Lower leg skin (tissue), 4 donors: ENCODE measurements around the gene NPHS1. TPM values are rescaled to one million over a fixed set of nuclear protein-coding genes. Genes with fewer than 3 reads are reported as not detected.

ENCODE experiments used
- DNase-seq, 2 donors: peaks; one replicate each; pipeline ENCODE4 v3.0.0-alpha.2; 2019; ENCODE audit warnings: low spot score in 2 of 2
- H3K4me3 ChIP-seq: fragments of 200-600 bp; sonication (generic); 2 replicates; pipeline ENCODE4 v1.5.1; 2017; ENCODE audit warnings: mild to moderate bottlenecking, low read depth; ENCODE audit not compliant: poor library complexity, severe bottlenecking
- POLR2A ChIP-seq, 2 donors: fragments of 450-650 bp; IDR thresholded peaks; one replicate each; pipeline ENCODE4 v1.6.1; 2016 to 2017; ENCODE audit warnings: antibody characterized with exemption in 2 of 2, mild to moderate bottlenecking in 1 of 2, moderate library complexity in 1 of 2
- WGBS, 2 donors: methylation state at CpG; one replicate each; pipeline ENCODE4 v1.1.5; 2018; 5-methylcytosine and 5-hydroxymethylcytosine counted together
- intact Hi-C: fragments of 100-400 bp; cut with DNase I; formaldehyde crosslinking; loops from one replicate; pipeline ENCODE4 v1.15.0; 2023; ENCODE audit warnings: low total_unique reads
- total RNA-seq, 4 donors: library from RNA; depleted of rRNA; stranded (reverse); fragments of >200 nt; gene quantifications; one replicate each; pipeline ENCODE4 v1.1.0, GENCODE V29; 2016
- TF ChIP-seq, protein P1 (sequence below), 3 donors: fragments of 450-650 bp; IDR thresholded peaks; one replicate each; pipeline ENCODE4 v1.5.1; 2016; ENCODE audit warnings: antibody characterized with exemption in 3 of 3, mild to moderate bottlenecking in 3 of 3, moderate library complexity in 2 of 3

The NPHS1 gene, protein sequence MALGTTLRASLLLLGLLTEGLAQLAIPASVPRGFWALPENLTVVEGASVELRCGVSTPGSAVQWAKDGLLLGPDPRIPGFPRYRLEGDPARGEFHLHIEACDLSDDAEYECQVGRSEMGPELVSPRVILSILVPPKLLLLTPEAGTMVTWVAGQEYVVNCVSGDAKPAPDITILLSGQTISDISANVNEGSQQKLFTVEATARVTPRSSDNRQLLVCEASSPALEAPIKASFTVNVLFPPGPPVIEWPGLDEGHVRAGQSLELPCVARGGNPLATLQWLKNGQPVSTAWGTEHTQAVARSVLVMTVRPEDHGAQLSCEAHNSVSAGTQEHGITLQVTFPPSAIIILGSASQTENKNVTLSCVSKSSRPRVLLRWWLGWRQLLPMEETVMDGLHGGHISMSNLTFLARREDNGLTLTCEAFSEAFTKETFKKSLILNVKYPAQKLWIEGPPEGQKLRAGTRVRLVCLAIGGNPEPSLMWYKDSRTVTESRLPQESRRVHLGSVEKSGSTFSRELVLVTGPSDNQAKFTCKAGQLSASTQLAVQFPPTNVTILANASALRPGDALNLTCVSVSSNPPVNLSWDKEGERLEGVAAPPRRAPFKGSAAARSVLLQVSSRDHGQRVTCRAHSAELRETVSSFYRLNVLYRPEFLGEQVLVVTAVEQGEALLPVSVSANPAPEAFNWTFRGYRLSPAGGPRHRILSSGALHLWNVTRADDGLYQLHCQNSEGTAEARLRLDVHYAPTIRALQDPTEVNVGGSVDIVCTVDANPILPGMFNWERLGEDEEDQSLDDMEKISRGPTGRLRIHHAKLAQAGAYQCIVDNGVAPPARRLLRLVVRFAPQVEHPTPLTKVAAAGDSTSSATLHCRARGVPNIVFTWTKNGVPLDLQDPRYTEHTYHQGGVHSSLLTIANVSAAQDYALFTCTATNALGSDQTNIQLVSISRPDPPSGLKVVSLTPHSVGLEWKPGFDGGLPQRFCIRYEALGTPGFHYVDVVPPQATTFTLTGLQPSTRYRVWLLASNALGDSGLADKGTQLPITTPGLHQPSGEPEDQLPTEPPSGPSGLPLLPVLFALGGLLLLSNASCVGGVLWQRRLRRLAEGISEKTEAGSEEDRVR (N-terminal part only)
- total RNA-seq: not detected

DNA sequence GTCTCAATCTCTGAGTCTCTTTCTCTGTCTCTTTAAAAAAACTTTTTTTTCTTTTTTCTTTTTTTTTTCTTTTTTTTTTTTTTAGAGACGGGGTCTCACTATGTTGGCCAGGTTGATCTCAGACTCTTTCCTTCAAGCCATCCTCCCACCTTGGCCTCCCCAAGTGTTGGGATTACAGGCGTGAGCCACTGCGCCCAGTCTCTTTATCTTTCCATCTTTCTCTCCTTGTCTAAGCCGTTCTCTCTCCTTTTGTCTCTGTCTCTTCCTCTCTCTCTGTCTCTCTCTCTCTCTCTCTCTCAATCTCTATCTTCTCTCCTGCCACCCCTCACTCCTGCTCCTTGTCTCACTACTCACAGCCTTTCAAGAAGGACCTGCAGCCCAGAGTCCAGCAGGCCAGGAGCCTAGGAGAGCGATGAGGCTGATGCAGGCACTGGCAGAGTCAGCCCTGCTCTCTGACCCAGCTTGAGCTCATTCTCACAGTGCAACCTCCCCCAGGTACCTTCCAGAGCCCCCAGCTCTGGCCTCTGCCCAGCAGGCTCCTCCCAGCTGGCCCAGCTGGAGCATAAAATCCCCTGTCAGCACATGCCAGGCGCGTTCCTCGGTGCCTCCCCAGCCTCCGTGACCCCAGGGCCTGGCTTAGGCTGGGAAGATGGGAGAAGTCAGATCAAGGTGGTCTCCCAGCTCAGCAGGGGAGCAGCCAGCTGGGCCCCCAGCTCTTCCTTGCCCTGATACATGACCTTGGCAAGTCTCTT lies at the start of gene NPHS1:
TSS of gene NPHS1 (minus strand) at position 476 of the 752 bp plus-strand sequence. CDS start 667 bp downstream, outside the sequence.
- intact Hi-C loops: no loop called here
- DNase-seq: no peak
- WGBS, 2 donors: 47 to 50% methylated on average over 9 of the region's 9 CpGs
- no peak within 1 kb of the TSS for H3K4me3 ChIP-seq
- TF ChIP-seq, protein P1, sequence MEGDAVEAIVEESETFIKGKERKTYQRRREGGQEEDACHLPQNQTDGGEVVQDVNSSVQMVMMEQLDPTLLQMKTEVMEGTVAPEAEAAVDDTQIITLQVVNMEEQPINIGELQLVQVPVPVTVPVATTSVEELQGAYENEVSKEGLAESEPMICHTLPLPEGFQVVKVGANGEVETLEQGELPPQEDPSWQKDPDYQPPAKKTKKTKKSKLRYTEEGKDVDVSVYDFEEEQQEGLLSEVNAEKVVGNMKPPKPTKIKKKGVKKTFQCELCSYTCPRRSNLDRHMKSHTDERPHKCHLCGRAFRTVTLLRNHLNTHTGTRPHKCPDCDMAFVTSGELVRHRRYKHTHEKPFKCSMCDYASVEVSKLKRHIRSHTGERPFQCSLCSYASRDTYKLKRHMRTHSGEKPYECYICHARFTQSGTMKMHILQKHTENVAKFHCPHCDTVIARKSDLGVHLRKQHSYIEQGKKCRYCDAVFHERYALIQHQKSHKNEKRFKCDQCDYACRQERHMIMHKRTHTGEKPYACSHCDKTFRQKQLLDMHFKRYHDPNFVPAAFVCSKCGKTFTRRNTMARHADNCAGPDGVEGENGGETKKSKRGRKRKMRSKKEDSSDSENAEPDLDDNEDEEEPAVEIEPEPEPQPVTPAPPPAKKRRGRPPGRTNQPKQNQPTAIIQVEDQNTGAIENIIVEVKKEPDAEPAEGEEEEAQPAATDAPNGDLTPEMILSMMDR (IDR thresholded peaks at IDR 0.05): no peak
- no peak for TF ChIP-seq POLR2A (IDR thresholded peaks at IDR 0.05)

DNA sequence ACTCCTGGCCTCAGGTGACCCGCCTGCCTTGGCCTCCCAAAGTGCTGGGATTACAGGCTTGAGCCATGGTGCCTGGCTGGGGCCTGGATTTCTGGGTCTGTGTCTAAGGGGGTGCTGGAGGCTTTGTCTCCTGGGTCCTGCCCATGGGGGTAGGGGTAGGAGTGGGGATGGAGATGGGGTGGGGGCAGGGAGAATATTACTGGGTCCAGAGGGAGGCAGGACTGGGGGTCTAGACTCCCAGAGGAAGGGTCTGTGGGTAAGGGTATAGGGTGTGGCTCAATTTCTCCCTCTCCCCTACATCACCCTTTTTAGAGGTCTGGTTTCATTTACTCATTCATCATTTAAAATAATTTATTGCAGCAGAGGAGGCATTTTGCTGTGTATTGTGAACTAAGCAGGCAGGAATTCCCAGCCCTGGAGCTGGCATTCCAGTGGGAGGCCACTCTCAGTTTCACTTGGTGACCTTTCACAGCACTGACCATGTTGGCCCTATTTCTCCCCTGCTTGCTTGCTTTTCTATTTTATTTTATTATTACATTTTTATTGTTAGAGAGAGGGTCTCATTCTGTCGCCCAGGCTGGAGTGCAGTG lies 48.8 kb upstream of the NPHS1 start:
- intact Hi-C loops: no loop called here
- DNase-seq: no peak
- H3K4me3 ChIP-seq: peak overlapping the region; percentile 41
- TF ChIP-seq, protein P1 (IDR thresholded peaks at IDR 0.05): no peak
- TF ChIP-seq POLR2A (IDR thresholded peaks at IDR 0.05): no peak
- 73 to 75% methylated on average over 1 to 2 of the region's 2 CpGs for WGBS, 2 donors

DNA sequence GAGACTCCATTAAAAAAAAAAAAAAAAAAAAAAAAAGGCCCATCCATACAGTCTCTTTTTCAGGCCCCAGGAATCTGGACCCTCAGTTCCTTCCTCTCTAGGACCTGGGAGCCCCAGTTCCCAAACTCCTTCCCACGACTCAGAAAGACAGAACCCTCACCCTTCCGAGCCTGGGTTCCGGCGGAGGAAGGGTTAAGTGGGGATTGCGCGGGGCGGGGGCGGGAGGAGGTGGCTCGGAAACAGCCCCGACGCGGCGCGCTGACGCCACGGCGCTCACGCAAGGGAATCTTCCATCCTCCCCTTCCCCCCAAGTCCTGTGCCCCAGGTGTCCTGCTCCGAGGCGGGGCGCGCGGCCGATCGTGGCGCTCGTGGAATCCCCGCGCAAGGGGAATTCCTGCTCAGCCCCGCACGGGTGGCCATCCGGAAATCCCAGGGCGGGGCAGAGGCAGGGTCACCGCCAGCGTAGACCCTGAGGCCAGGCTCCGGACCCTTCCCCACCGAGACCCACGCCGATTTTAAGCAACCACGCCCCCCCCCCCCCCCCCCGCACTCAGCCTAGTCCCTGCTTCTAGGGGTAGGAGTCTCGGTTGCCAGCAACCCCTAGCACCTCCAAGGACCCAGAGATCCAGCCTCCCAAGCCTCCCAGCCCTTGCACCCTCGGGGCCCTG lies 47.4 kb upstream of the NPHS1 start:
- peak; percentile 68 to 95 for DNase-seq
- intact Hi-C loops: loop anchor here (5.0 kb wide), 1 partner anchor 33 kb away; no protein-coding TSS in a partner anchor
- WGBS, 2 donors: 1% methylated on average over 24 to 39 of the region's 43 CpGs
- H3K4me3 ChIP-seq: peak overlapping the region; percentile 41
- TF ChIP-seq, protein P1 (IDR thresholded peaks at IDR 0.05): no peak
- TF ChIP-seq POLR2A (IDR thresholded peaks at IDR 0.05): no peak

DNA sequence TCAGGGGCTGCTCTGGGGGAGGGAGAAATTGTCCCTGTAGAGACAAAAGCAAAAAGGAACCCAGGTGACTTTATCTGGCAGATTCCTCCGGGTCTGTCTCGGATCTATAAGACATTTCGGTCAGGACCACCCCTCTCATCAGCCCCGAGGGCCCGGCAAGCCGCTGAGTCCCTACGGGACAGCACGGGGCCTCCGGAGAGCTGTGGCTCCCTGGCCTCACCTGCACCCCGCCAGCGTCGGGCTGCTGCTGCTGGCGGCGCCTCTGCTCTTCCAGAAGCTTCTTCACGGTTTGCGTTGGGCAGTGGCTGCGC lies 46.1 kb upstream of the NPHS1 start:
- WGBS, 2 donors: 1% methylated on average over 12 to 17 of the region's 17 CpGs
- intact Hi-C loops: loop anchor here (5.0 kb wide), 1 partner anchor 34 kb away; no protein-coding TSS in a partner anchor
- DNase-seq: no peak
- TF ChIP-seq, protein P1 (IDR thresholded peaks at IDR 0.05): no peak
- no peak for TF ChIP-seq POLR2A (IDR thresholded peaks at IDR 0.05)
- peak overlapping the region; percentile 41 for H3K4me3 ChIP-seq
